GM23338 (cell line): ENCODE measurements around the gene PHLDB2. TPM values are rescaled to one million over a fixed set of nuclear protein-coding genes. Genes with fewer than 3 reads are reported as not detected.

ENCODE experiments used
- ATAC-seq: fragments of 200-7000 bp; cut with Tn5 transposase; 3 replicates; pipeline ENCODE4 v1.9.1; 2020
- DNase-seq: peaks from one replicate; pipeline ENCODE4 v3.0.0-alpha.2; 2015; ENCODE audit warnings: low spot score
- H2AFZ ChIP-seq: fragments of 200-600 bp; sonication (generic); 2 replicates; pipeline ENCODE4 v1.8.0; 2016; ENCODE audit warnings: antibody characterized with exemption, mild to moderate bottlenecking, moderate library complexity
- H3F3A ChIP-seq: fragments of 200-600 bp; sonication (generic); replicated peaks from 2 replicates; pipeline ENCODE4 v1.8.0; 2017; ENCODE audit warnings: antibody characterized with exemption, mixed run types, low read depth
- H3K27ac ChIP-seq: fragments of 200-600 bp; sonication (generic); 2 replicates; pipeline ENCODE4 v1.6.1; 2016; ENCODE audit warnings: low read depth
- H3K27me3 ChIP-seq: fragments of 200-600 bp; sonication (generic); 2 replicates; pipeline ENCODE4 v1.8.0; 2016; ENCODE audit warnings: mild to moderate bottlenecking, mixed run types, moderate library complexity; ENCODE audit not compliant: insufficient read depth
- H3K36me3 ChIP-seq: fragments of 200-600 bp; sonication (generic); 2 replicates; pipeline ENCODE4 v1.8.0; 2016; ENCODE audit warnings: mild to moderate bottlenecking; ENCODE audit not compliant: insufficient read depth
- H3K4me1 ChIP-seq: fragments of 200-600 bp; sonication (generic); 2 replicates; pipeline ENCODE4 v1.8.0; 2016; ENCODE audit warnings: mild to moderate bottlenecking, moderate library complexity; ENCODE audit not compliant: insufficient read depth
- H3K4me2 ChIP-seq: fragments of 200-600 bp; sonication (generic); 2 replicates; pipeline ENCODE4 v1.7.1; 2017; ENCODE audit warnings: mixed run types
- H3K4me3 ChIP-seq: fragments of 200-600 bp; sonication (generic); 2 replicates; pipeline ENCODE4 v1.6.1; 2016; ENCODE audit warnings: mixed run types
- H3K79me2 ChIP-seq: fragments of 200-600 bp; sonication (generic); replicated peaks from 2 replicates; pipeline ENCODE4 v1.8.0; 2017; ENCODE audit warnings: mild to moderate bottlenecking; ENCODE audit not compliant: insufficient read depth
- H3K9me2 ChIP-seq: fragments of 200-600 bp; sonication (generic); 2 replicates; pipeline ENCODE4 v1.8.0; 2017; ENCODE audit not compliant: insufficient read depth
- H4K20me1 ChIP-seq: fragments of 200-600 bp; sonication (generic); replicated peaks from 2 replicates; pipeline ENCODE4 v1.8.0; 2017; ENCODE audit warnings: mild to moderate bottlenecking; ENCODE audit not compliant: insufficient read depth
- H3K27ac Mint-ChIP-seq: 2 replicates; pipeline ENCODE4 v1.8.0; 2020; ENCODE audit warnings: inconsistent platforms, mild to moderate bottlenecking, moderate library complexity, mixed read lengths
- H3K27me3 Mint-ChIP-seq: 3 replicates; pipeline ENCODE4 v1.8.0; 2022; ENCODE audit warnings: low read depth, mild to moderate bottlenecking, moderate library complexity, mixed read lengths, inconsistent platforms; ENCODE audit not compliant: insufficient read depth, poor library complexity
- H3K36me3 Mint-ChIP-seq: 3 replicates; pipeline ENCODE4 v1.8.0; 2021; ENCODE audit warnings: low read depth, mild to moderate bottlenecking, inconsistent platforms, moderate library complexity, mixed read lengths
- H3K4me1 Mint-ChIP-seq: 3 replicates; pipeline ENCODE4 v1.8.0; 2020; ENCODE audit warnings: mild to moderate bottlenecking, inconsistent platforms, mixed read lengths
- H3K4me3 Mint-ChIP-seq: 3 replicates; pipeline ENCODE4 v1.8.0; 2021; ENCODE audit warnings: moderate library complexity, mild to moderate bottlenecking, inconsistent platforms, mixed read lengths
- H3K9me3 Mint-ChIP-seq: 3 replicates; pipeline ENCODE4 v1.8.0; 2020; ENCODE audit warnings: moderate library complexity, mild to moderate bottlenecking, inconsistent platforms, mixed read lengths
- CREB1 ChIP-seq: fragments of 250-450 bp; sonication (Bioruptor Pico); IDR thresholded peaks from 2 replicates; pipeline ENCODE4 v1.5.0; 2020; ENCODE audit warnings: low read depth, mild to moderate bottlenecking, moderate library complexity
- CTCF ChIP-seq, 2 experiments: fragments of 200-600 bp in 1 of 2; sonication (generic) in 1 of 2; conservative IDR thresholded peaks; 2 replicates each; pipeline versions ENCODE4 v1.5.1 to v1.6.1; 2016 to 2017; ENCODE audit warnings: antibody characterized with exemption in 2 of 2, low read depth in 2 of 2, mild to moderate bottlenecking in 2 of 2, moderate library complexity in 1 of 2
- ETS1 ChIP-seq: IDR thresholded peaks from 2 replicates; pipeline ENCODE4 v1.6.1; 2016; ENCODE audit warnings: antibody characterized with exemption
- EZH2 ChIP-seq: fragments of 200-600 bp; sonication (generic); IDR thresholded peaks from one replicate; pipeline ENCODE4 v1.8.0; 2017; ENCODE audit warnings: antibody characterized with exemption, mild to moderate bottlenecking, low read depth; ENCODE audit not compliant: unreplicated experiment
- EZH2phosphoT487 ChIP-seq: fragments of 200-600 bp; sonication (generic); IDR thresholded peaks from one replicate; pipeline ENCODE4 v1.8.1; 2018; ENCODE audit warnings: antibody characterized with exemption; ENCODE audit not compliant: unreplicated experiment
- JUNB ChIP-seq: IDR thresholded peaks from one replicate; pipeline ENCODE4 v1.6.1; 2016; ENCODE audit warnings: antibody characterized with exemption; ENCODE audit not compliant: unreplicated experiment
- NANOG ChIP-seq: IDR thresholded peaks from 2 replicates; pipeline ENCODE4 v1.6.1; 2016; ENCODE audit warnings: antibody characterized with exemption, borderline replicate concordance
- POLR2AphosphoS5 ChIP-seq: IDR thresholded peaks from 2 replicates; pipeline ENCODE4 v1.6.1; 2016; ENCODE audit warnings: antibody characterized with exemption, low read depth
- STAT1 ChIP-seq: IDR thresholded peaks from one replicate; pipeline ENCODE4 v1.6.1; 2016; ENCODE audit warnings: antibody characterized with exemption; ENCODE audit not compliant: unreplicated experiment
- ZNF114 ChIP-seq: fragments of 250-450 bp; sonication (Bioruptor Pico); IDR thresholded peaks from 2 replicates; pipeline ENCODE4 v1.5.0; 2020; ENCODE audit warnings: mild to moderate bottlenecking, moderate library complexity
- ZNF331 ChIP-seq: fragments of 250-450 bp; sonication (Bioruptor Pico); IDR thresholded peaks from 2 replicates; pipeline ENCODE4 v1.5.0; 2020; ENCODE audit warnings: low read depth, mild to moderate bottlenecking, moderate library complexity
- polyA plus RNA-seq: library from polyadenylated mRNA; unstranded; fragments of >200 nt; fragmentation: Nextera tagmentation; extraction: Ambion mirVana; gene quantifications from 2 replicates; pipeline ENCODE4 v1.2.1, GENCODE V29; 2016
- total RNA-seq: library from RNA; depleted of rRNA; stranded (reverse); fragments of >200 nt; shearing (Covaris generic); gene quantifications from 2 replicates; pipeline ENCODE4 v1.2.3, GENCODE V29; 2014

Gene PHLDB2
- total and polyA plus RNA-seq, 2 experiments from 2014 or later = 19.5 to 33.7 TPM

GRCh38 chr3:111952086-111952485 is 93.0 kb downstream of the PHLDB2 start (continued):
- TF ChIP-seq CTCF (conservative IDR thresholded peaks at IDR 0.05; ENCODE audit: low read depth in 2 of 2) (no peak), ZNF331 (CRISPR knock-in tag) (no peak), CREB1 (no peak)

DNA sequence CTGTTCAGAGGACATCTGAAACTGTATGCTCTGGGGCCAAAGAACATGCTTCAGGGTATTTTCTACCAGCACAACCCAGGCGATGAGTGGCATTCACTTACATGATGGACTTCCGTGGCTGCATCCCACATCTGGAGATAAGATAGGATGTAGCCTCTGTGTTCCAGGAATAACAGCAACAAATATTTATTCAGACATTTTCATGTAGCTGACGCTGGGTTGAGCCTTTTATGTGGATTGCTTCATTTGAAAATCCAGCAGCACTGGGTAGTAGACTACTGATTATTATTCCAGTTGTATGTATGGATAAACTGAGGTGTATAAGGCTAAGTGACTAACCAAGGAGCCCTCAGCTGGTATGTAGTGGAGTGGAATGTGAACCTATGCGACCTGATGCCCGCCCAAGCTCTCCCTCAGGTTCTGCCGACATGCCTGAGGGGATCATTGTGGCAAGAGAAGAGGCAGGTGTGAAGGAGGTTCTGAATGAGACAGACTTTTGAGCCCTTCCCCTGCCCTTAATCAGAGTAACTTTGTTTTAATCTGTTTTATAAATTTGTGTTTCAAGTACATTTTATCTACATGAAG is 93.9 kb downstream of the PHLDB2 start:
- Histone ChIP-seq H3K36me3 (no peaks in the 10 kb centered on the region), H3K27me3 (peaks cover 5% of the 10 kb centered on the region; the same call in 1 of the 2 replicates), H2AFZ (no peak overlapping the region), H3K27ac (no peak overlapping the region), H4K20me1 (no peaks in the 10 kb centered on the region), H3K9me2 (no peaks in the 10 kb centered on the region), H3K4me2 (no peak overlapping the region), H3K4me3 (no peak overlapping the region), H3K4me1 (peaks cover 25% of the 10 kb centered on the region), H3K79me2 (no peaks in the 10 kb centered on the region), H3F3A (no peaks in the 10 kb centered on the region)
- Mint-ChIP-seq H3K9me3 (no peaks in the 10 kb centered on the region), H3K4me1 (peaks cover 33% of the 10 kb centered on the region), H3K27me3 (peaks cover 4% of the 10 kb centered on the region), H3K36me3 (no peaks in the 10 kb centered on the region; the same call in 2 of the 3 replicates), H3K27ac (no peak overlapping the region), H3K4me3 (no peak overlapping the region)
- TF ChIP-seq ETS1 = no peak
- no peak for TF ChIP-seq POLR2AphosphoS5
- TF ChIP-seq EZH2phosphoT487 = no peak
- no peak for TF ChIP-seq STAT1
- no peak for TF ChIP-seq NANOG
- TF ChIP-seq ZNF114 (CRISPR knock-in tag) = no peak
- TF ChIP-seq CREB1 = no peak
- no peak for TF ChIP-seq CTCF (conservative IDR thresholded peaks at IDR 0.05; ENCODE audit: low read depth in 2 of 2)
- no peak for TF ChIP-seq EZH2
- TF ChIP-seq JUNB = no peak
- no peak for ATAC-seq
- DNase-seq = no peak
